Chondrocyte (in vitro differentiated cells): ENCODE measurements around the gene GRIP2. TPM values are rescaled to one million over a fixed set of nuclear protein-coding genes. Genes with fewer than 3 reads are reported as not detected.

Source experiments
- DNase-seq: peaks from one replicate; pipeline ENCODE4 v3.0.0; 2021; ENCODE audit warnings: mixed read lengths, low spot score
- H3K27ac Mint-ChIP-seq: one replicate; pipeline ENCODE4 v1.8.0; 2021; ENCODE audit warnings: mild to moderate bottlenecking, moderate library complexity, mixed read lengths; ENCODE audit not compliant: unreplicated experiment
- H3K27me3 Mint-ChIP-seq: 2 replicates; pipeline ENCODE4 v1.8.0; 2021; ENCODE audit warnings: low read depth, mixed read lengths
- H3K36me3 Mint-ChIP-seq: 2 replicates; pipeline ENCODE4 v1.8.0; 2021; ENCODE audit warnings: low read depth, mixed read lengths
- H3K4me1 Mint-ChIP-seq: 2 replicates; pipeline ENCODE4 v1.8.0; 2021; ENCODE audit warnings: low read depth, mild to moderate bottlenecking, mixed read lengths
- H3K4me3 Mint-ChIP-seq: one replicate; pipeline ENCODE4 v1.8.0; 2021; ENCODE audit warnings: mild to moderate bottlenecking, moderate library complexity, mixed read lengths; ENCODE audit not compliant: unreplicated experiment
- H3K9me3 Mint-ChIP-seq: 2 replicates; pipeline ENCODE4 v1.8.0; 2021; ENCODE audit warnings: low read depth, mixed read lengths
- CTCF ChIP-seq: fragments of 200-600 bp; sonication (generic); IDR thresholded peaks from 2 replicates; pipeline ENCODE4 v1.5.0; 2021; ENCODE audit warnings: antibody characterized with exemption, mild to moderate bottlenecking, moderate library complexity
- total RNA-seq: library from RNA; stranded (reverse); gene quantifications from 3 replicates; pipeline ENCODE4 v1.2.1, GENCODE V29; 2021

Gene GRIP2
- total RNA-seq, 1 donor from 2014 or later: 0.20 TPM

GRCh38 chr3:14582045-14582410 is 41.9 kb upstream of the GRIP2 start:
- peaks cover 50% of the 10 kb centered on the region for H3K27me3 Mint-ChIP-seq
- H3K9me3 Mint-ChIP-seq: no peaks in the 10 kb centered on the region
- no peak for DNase-seq
- no peaks in the 10 kb centered on the region for H3K4me1 Mint-ChIP-seq
- no peak overlapping the region for H3K4me3 Mint-ChIP-seq
- no peaks in the 10 kb centered on the region for H3K36me3 Mint-ChIP-seq
- TF ChIP-seq CTCF: no peak
- H3K27ac Mint-ChIP-seq: no peak overlapping the region

GRCh38 chr3:14581334-14582044 is 41.3 kb upstream of the GRIP2 start:
- no peaks in the 10 kb centered on the region for H3K4me1 Mint-ChIP-seq
- no peak for TF ChIP-seq CTCF
- H3K9me3 Mint-ChIP-seq: no peaks in the 10 kb centered on the region
- H3K27ac Mint-ChIP-seq: no peak overlapping the region
- no peak for DNase-seq
- no peak overlapping the region for H3K4me3 Mint-ChIP-seq
- H3K27me3 Mint-ChIP-seq: peaks cover 46% of the 10 kb centered on the region
- H3K36me3 Mint-ChIP-seq: no peaks in the 10 kb centered on the region

- H3K27me3 Mint-ChIP-seq: peaks cover 43% of the 10 kb centered on the region
- H3K4me3 Mint-ChIP-seq: no peak overlapping the region
- no peaks in the 10 kb centered on the region for H3K36me3 Mint-ChIP-seq
- H3K9me3 Mint-ChIP-seq: no peaks in the 10 kb centered on the region
- no peak for TF ChIP-seq CTCF
- H3K27ac Mint-ChIP-seq: no peak overlapping the region
- no peaks in the 10 kb centered on the region for H3K4me1 Mint-ChIP-seq
- DNase-seq: no peak
Observed at GRCh38 chr3:14577897-14578296, 37.8 kb upstream of the GRIP2 start.

DNA sequence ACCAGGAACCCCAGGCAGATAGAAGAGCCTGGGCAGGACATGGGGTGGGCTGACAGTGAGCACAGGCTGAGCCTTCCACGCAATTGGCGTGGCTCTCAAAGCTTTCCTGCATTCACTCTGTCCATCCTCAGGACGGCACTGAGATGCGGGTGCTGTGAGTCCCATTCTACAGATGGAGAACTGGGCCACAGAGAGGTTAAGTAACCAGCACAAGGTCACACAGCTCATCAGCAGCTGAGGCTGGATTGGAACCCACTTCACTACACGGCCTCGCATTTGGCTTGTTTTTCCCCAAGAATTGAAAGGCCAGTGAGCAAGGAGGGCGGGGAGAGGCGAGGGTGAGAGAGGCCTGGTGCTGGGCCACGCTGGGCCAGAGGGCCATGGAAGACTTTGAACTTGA is 36.0 kb upstream of the GRIP2 start:
- no peaks in the 10 kb centered on the region for H3K4me1 Mint-ChIP-seq
- H3K36me3 Mint-ChIP-seq: no peaks in the 10 kb centered on the region
- H3K27me3 Mint-ChIP-seq: peaks cover 37% of the 10 kb centered on the region
- no peak overlapping the region for H3K27ac Mint-ChIP-seq
- no peaks in the 10 kb centered on the region for H3K9me3 Mint-ChIP-seq
- no peak for TF ChIP-seq CTCF
- no peak overlapping the region for H3K4me3 Mint-ChIP-seq
- no peak for DNase-seq

DNA sequence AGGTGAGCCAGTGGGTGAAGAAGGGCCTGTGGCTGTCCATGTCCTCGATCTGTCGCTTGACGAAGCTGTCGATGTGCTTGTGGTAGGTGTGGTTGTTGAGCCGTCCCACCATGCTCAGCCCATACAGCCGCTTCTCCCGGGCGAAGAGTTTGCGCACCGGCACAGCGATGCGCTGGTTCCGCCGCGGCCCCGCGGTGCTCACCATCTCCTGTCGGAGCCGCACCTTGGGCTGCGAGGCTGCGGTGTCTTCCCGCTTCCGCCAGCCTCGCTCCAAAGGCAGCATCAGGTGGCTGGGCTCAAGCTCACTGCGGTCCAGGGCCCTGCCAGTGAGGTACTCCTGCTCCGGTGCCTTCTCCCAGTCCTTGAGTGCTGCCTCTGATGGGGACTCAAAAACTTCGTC is 34.0 kb upstream of the GRIP2 start:
- peaks cover 39% of the 10 kb centered on the region for H3K27me3 Mint-ChIP-seq
- no peak for DNase-seq
- no peaks in the 10 kb centered on the region for H3K36me3 Mint-ChIP-seq
- no peaks in the 10 kb centered on the region for H3K4me1 Mint-ChIP-seq
- H3K27ac Mint-ChIP-seq: no peak overlapping the region
- no peak overlapping the region for H3K4me3 Mint-ChIP-seq
- no peak for TF ChIP-seq CTCF
- no peaks in the 10 kb centered on the region for H3K9me3 Mint-ChIP-seq
